HG03571 (cell line): ENCODE results near the gene PDSS2.
"Not testable (repeated sequence)": the region's sequence is repeated elsewhere in the genome, so short reads cannot be mapped to it uniquely, and the experiment has no call there.

Experiments used
- ATAC-seq: cut with Tn5 transposase; IDR thresholded peaks from one replicate; pipeline ENCODE4 v1.9.1; 2021; ENCODE audit not compliant: unreplicated experiment

Gene PDSS2

DNA sequence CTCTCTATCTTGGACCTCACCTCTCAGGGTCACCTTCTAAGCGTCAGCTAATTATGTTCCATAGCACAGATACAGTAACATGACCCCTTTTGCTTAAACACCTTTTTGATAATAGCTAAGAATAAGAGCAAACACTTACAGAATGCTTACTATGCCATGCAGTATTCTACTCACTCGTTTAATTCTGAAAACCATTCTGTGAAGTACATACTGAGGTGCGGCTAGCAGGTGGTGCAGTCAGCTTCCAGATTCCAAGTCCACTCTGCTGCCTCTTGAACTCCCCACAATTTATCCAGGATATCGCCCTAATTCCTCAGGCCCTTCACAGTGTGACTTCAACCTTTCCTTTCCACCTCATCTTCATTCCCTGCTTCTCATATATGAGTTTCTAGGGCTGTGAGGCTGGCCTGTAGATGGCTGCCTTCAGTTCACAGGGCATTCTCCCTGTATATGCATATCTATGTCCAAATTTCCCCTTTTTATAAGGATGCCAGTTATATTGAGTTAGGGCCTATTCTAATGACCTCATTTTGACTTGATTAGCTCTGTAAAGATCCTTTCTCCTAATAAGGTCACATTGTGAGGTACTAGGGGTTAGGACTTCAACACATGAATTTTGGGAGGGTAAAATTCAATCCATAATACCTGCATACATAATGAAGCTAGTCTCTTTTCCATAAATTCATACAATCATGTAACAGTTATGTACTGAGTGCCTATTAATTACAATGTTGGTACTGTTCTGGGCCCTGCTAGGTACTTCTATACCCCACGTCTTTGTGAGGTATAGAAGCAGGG lies 130.1 kb downstream of the PDSS2 start:
- no peak for ATAC-seq

DNA sequence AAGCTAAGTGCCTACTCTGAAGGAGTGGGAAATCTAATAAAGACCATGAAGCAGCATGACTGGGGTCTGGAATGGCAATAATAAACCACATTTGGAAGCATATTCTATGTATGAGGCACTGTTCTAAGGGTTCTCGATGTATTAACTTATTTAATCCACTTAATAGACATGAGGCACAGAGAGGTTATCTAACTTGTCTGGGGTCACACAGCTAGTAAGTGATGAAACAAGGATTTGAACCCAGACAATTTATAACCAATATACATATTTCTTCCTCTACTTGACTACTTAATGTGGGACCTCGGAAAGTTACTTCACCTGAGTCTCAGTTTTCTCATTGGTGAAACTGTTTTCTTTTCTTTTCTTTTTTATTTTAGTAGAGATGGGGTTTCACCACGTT lies 131.3 kb downstream of the PDSS2 start:
- ATAC-seq, result no peak

DNA sequence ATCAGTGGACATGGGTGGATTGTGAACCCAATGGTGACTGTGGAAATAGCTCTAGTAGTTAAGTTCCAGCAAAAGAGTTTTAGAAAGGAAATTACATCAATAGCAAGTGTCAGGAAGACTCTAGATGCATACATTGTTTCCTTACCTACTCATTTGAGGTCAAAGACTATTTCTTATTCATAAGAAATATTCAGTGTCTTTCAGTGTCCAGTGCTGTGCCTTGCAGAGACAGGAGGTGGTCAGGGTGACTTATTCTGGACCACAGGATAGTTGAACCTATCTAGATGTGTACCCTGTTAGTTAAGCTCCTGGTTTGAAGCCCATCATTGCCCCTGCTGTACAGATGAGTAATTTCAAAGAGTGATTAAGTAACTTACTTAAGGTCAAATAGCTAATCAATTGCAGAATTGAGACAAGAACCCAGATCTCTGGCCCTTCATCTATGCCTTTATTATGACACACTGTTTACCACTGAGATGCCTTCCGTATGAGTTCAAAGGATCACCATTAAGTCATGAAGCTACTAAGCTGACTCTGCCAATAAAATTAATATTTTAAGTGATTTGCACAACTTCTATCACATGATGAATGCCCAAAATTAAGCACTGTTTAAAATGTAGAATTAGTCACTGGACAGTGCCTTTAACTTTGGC lies 136.1 kb downstream of the PDSS2 start:
- no peak for ATAC-seq

DNA sequence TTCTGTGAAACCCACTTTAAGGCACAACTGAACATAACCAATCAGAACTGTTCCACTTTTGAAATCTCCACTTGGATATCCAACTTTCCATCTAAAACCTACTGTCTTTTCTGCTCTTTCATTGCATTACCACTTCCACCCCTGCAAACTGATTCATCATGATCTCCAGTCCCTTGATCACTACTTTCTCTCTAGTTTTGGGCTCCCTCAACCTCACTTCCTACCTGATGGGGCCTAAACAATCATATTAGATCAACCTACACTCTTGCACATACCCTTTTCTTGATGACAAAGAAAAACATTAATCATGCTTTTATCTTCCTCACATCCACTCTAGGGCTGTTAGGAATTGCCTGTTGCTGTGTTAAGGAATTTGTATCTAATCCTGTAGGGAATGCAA lies 137.6 kb downstream of the PDSS2 start:
- ATAC-seq, result no peak

DNA sequence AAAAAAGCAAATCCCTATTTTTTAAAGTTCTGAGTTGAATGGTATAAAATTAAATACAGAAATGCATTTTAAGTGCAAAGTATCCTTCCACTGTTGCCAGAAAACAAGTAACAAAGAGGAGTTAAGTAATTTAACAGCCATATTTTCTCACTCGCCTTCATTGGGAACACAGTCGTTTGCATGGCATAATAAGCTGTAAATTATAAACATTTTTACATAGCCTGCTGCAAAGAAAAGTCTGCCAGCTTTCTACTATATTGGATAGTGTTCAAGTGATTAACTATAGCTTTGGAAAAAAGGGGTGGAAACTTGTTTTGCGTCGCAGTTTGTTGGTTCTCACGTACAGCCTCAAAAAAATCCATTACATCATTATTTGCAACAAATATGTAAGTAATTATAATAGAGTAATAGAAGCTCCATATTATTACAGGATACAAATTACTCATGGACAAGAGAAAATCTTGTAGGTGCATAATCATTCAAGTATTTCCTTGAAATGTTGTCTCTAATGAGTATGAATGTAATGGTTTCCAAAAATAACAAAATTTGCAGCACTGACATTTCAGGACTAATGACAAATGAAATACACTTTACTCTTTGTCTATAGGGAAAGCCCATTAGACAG lies 139.3 kb downstream of the PDSS2 start:
- ATAC-seq, result no peak

DNA sequence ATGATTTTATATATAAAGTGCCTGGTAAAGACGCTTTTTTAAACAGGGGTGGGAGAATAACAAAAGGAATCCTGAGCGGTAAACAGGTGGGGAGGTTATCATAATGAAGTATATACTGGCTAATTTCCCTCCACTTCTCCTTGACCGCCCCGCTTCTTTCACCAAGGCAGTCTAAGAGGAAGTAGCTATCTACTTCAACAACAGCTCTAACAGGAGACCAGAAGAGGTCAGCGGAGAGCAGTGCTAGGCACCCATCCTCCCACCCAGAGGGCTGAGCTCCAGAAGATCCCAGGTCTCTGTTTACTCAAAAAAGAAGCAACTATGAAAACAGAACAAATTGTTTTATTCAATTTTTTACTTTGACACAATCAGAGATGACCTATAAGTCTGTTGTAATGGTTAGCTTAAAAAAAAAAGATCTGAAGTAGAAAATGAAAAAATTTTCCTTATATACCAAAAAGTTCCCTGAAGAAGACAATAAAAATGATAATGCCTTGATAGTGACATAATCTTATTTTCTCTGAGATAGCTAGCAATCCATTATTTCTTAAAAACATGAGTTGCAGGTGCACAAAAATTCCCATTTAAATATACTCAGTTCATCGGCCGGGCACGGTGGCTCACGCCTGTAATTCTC lies 141.1 kb downstream of the PDSS2 start:
- peak; percentile 62 for ATAC-seq

DNA sequence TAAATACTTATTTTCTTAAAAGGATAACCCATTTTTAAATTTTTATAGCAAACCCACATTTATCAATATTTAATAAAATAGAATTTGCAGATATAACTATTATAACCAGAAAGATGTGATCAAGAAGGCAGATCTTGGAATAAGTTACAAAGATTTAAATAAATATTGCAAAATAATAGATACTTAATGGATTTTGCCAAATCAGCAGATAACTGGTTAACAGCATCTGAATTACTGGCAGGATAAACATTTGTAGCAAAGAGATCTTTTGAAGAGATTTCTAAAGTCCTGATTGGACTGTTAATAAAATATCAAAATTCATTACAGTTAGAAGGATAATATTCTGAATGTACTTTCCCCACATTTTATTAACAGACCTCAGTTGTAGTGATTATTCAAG lies 144.2 kb downstream of the PDSS2 start:
- ATAC-seq, result no peak

DNA sequence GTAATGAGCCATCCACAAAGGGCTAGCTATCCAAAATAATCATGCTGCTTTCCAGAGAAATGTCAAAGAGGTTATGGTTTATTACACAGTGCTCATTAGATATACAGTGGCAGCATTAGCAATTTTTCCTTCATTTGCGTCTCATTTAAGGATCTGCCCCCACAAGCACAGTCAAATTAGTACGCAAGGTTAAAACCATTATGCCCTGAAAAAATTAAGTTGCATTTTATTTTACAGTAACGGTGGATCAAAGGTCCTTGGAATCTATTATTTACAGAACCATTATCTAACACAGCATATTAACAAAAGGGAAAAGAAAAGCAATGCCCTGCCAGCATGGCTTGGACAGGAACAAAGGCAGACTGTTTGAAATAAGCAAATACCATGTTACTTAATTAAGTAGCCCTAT lies 144.8 kb downstream of the PDSS2 start:
- no peak for ATAC-seq

DNA sequence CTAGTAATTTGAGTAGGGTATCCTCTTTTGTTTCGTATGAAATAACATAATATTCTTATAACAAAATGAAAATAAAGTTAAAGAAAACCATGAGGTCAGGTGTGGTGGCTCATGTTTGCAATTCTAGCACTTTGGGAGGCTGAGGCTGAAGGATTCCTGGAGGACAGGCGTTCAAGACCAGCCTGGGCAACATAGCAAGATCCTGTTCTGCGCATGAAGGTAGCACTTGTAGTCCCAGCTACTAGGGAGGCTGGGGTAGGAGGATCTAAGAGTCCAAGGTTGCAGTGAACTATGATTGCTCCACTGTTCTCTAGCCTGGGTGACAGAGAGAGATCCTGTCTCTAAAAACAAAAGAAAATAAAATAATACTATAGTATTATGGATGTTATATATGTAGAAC lies 145.6 kb downstream of the PDSS2 start:
- ATAC-seq, result no peak

DNA sequence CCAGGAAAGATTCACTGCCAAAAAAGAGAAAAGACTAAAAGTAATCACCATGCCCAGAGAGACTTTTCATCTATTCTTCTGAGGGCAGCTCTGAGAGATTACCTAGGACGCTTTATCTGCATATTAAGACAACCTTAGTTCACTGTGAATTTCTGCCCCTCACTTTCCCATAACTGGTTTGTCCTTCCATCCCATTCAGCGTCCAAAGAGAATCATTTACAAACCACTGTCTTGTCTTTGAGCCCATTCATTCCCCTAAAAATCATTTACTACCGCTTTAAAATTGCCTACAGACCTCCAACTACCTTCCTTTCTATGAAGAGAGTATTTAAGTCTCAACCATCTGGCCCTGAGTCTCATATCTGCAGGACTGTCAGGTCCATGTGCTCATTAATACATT lies 149.0 kb downstream of the PDSS2 start:
- no peak for ATAC-seq

DNA sequence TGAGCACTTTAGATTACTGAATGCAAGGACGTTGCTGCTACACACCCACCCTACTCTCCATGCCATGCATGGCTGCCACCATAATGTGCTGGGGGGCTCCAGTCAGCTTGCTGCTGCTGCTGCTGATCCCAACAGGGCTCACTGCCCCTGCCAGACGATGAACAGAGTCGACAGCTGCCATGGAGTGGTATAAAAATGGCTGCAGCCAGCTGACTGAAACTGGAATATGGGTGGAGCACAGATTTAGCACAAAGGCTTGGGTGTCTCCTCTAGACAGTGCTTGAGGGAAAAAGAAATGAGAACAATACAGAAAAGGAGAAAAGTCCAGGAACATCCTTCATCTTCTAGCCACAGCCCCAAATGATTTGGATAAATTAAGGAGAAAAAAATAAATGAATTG lies 150.7 kb downstream of the PDSS2 start:
- no peak for ATAC-seq

DNA sequence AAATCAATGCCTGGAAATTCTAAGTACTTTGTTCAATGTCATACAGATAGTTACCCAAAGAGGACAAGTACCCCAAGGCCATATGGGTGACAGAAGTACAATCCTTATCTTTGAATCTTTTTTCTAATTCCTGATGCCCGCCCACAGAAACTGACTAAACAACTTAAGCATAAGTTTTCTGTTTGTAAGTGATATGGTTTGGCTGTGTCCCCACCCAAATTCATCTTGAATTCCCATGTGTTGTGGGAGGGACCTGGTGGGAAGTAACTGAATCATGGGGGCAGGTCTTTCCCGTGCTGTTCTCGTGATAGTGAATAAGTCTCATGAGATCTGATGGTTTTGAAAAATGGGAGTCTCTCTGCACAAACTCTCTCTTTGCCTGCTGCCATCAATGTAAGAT lies 153.4 kb downstream of the PDSS2 start:
- ATAC-seq, result not testable (repeated sequence)

DNA sequence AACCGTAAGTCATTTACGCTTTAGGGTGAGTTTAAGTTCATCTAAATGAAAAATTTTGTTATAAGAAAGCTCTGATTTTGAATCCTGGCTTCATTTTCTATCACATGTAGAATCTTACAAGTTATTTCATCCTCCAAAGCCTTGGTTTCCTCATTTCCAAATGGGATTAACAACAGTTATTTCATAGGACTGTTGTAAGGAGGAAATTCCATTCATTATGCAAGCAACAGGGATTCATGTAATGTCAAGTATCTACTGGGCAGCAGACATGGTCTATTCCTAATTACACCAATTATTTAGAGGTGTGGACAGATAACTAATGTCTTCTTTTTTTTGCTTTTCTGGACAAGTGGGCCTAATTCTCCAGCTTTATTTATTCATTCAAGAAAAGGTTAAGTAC lies 154.0 kb downstream of the PDSS2 start:
- no peak for ATAC-seq

DNA sequence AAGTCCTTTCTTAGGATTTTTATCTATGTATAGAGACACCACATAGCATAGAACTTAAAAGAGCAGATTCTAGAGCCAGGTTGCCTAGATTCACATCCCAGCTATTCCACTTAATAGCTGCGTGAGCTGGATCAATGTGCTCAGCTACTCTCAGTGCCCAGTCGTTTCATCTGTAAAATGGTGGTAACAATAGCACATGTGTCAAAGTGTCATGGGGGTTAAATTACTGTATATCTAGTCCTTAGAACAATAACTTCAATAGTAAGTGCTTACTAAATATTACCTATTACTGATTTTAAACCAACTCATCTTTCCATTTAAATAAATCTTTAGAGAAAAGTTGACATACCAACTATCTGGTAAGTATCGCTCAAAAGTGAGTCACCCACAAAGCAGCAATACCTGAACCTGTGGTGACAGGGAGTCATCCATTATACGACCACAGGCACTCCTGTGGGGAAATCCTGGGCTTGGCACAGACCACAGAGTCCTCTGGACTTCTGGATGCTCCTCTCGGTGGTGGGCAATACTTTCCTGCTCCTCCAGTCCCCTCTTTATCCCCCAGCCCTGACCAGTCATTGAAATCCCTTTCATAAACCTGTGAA lies 154.8 kb downstream of the PDSS2 start:
- ATAC-seq, result no peak

DNA sequence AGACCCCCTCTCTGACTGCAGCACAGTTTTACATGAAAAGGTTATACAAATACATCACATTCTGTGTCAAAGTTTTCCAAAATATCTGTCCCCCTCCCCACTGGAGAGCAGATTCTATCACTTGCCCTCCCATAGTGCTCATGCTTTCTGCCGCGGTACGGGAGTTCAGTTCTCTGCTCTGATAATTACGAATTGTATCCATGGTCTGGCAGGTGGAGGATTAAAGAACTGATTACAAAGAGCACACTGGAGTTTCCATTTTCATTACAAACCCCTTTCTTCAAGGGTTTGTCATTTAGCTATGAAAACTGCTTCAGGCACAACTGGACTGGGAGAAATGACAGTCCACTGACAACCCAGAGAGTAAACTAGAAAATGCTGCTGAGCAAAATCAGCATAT lies 166.0 kb downstream of the PDSS2 start:
- ATAC-seq, result no peak

DNA sequence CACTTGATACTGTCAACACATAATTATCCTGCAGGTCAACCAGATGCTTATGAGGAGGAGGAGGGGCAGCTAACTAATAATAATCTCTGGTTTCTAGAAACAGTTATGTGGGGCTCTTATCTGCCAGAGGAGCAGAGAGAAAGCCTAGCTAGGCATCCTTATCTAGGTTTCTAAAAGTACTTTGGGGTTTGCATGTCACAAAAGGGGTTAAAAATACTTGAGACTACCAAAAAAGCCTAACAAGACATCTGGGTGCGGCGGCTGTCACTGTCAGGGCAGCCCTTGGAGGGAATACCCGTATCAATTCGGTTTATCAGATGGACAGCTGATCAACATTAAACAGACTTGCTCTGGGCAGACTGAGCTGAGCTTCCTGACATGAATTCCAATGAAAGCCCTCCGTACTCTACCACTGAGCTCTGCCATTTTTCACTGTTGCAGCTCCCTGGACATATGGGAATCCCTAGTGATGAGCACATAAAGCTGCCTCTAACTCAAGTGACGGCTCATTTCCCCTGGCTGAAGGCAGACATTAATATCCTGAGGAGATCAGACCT lies 166.6 kb downstream of the PDSS2 start:
- no peak for ATAC-seq

DNA sequence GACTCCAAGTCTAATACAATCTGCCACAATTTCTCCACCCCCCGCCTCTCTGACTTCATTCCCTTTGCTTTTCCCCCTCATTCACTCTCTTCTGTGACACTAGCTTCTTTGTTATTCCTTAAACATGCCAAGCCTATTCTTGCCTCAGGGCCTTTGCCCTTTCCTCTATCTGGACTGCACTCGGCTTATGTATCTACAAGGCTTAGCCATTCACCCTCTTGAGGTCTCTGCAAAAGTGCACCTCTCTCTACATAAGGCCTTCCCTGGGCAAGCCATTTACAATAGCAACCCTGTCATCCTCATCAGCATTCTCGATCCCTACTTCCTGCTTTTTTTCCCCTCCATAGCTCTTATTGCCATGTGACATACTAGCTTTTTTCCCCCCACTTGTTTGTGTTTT lies 168.9 kb downstream of the PDSS2 start:
- no peak for ATAC-seq

DNA sequence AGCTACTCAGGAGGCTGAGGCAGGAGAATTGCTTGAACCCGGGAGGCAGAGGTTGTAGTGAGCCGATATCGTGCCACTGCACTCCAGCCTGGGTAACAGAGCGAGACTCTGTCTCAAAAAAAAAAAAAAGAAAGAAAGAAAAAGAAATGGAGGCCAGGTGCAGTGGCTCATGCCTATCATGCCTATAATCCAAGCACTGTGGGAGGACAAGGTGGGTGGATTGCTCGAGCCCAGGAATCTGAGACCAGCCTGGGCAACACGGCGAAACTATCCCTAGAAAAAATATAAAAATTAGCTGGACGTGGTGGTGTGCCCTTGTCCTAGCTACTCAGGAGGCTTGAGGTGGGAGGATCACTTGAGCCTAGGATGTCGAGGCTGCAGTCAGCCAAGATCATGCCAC lies 170.1 kb downstream of the PDSS2 start:
- ATAC-seq, result not testable (repeated sequence)

DNA sequence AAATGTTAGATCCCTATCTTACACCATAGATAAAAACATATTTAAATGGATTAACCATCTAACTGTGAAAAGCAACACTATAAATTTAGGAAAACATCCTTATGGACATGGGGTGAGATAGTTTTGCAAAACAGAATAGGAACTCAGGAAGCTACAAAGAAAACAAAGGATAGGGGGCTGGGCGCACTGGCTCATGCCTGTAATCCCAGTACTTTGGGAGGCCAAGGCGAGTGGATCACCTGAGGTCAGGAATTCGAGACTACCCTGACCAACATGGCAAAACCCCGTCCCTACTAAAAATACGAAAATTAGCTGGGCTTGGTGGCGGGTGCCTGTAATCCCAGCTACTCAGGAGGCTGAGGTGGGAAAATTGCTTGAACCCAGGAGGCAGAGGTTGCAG lies 173.7 kb downstream of the PDSS2 start:
- not testable (repeated sequence) for ATAC-seq

DNA sequence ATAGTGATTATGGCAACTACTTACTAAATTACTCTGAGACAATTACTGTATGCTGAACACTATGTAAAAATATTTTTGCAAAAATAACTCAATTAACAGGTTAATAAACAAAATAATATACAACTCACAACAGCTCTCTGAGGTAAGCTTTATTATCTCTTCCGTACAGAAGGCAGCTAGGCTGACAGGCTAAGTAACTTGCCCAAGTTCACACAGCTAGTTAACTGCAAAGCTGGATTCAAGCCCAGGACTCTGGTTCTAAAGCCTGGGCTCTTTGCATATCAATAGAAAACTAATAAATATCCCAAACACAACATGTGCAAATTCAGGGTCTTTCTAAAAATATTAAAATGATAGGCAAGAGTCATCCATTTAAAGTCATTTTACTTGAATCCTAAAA lies 174.6 kb downstream of the PDSS2 start:
- no peak for ATAC-seq

DNA sequence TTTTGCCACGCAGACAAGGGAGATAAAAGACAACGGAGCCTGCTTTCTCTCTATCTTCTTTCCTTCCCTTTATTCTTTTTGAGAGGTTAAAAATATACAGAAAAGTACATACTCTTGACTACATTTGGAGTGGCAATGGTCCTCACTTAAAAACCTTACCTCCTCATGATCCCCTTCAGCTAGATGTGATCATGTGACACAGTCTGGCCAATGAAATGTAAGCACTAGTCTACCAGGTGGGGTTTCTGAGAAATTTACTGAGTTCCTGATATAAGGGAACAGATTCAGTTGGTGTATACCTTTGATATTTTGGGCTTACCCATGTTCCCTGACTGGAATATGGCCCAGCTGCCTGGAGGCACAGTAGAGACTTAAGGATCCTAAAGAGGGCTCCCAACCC lies 178.6 kb downstream of the PDSS2 start:
- ATAC-seq, result no peak
